Measurements from ENCODE around the gene PARD6A.

DNA sequence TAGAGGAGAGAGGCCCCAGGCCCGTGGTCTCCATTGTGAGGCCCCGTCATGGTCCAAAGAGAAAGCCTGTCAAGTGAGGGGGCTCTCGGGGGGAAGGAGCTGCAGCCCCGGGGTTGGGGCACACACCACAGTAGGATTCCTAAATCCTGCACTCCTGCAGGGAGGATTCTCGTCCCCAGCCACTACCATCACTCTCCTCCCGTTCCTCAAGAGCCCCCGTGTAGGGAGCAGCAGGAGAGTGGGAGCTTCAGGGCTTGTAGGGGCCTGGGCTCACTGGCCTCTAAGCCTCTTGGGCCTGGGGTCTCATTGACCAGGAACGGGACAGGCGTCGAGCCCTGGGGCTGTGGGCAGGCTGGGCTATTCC lies 6.7 kb downstream of the PARD6A start:
- TF ChIP-seq PHF8 (CRISPR knock-in tag; IDR thresholded peaks at IDR 0.05), result no peak
- TF ChIP-seq ESRRA (CRISPR knock-in tag; IDR thresholded peaks at IDR 0.05; ENCODE audit: low read depth), result no peak
- TF ChIP-seq YY1 (IDR thresholded peaks at IDR 0.05; ENCODE audit: insufficient read depth, insufficient replicate concordance, low read depth, low read length), result no peak
- TF ChIP-seq ZBTB7A (CRISPR knock-in tag; IDR thresholded peaks at IDR 0.05), result no peak
- TF ChIP-seq ZNF382 (CRISPR knock-in tag; IDR thresholded peaks at IDR 0.05; ENCODE audit: borderline replicate concordance), result no peak
- TF ChIP-seq, protein P1, sequence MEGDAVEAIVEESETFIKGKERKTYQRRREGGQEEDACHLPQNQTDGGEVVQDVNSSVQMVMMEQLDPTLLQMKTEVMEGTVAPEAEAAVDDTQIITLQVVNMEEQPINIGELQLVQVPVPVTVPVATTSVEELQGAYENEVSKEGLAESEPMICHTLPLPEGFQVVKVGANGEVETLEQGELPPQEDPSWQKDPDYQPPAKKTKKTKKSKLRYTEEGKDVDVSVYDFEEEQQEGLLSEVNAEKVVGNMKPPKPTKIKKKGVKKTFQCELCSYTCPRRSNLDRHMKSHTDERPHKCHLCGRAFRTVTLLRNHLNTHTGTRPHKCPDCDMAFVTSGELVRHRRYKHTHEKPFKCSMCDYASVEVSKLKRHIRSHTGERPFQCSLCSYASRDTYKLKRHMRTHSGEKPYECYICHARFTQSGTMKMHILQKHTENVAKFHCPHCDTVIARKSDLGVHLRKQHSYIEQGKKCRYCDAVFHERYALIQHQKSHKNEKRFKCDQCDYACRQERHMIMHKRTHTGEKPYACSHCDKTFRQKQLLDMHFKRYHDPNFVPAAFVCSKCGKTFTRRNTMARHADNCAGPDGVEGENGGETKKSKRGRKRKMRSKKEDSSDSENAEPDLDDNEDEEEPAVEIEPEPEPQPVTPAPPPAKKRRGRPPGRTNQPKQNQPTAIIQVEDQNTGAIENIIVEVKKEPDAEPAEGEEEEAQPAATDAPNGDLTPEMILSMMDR (CRISPR knock-in tag; IDR thresholded peaks at IDR 0.05), result no peak

Measured in HepG2 (cell line).